DND-41 (cell line): ENCODE data around the gene UNC45B.

Experiments
- EZH2 ChIP-seq: IDR thresholded peaks from 3 replicates; pipeline ENCODE4 v1.6.1; 2012; ENCODE audit warnings: borderline replicate concordance, low read depth, mild to moderate bottlenecking, moderate library complexity, low read length, inconsistent platforms; ENCODE audit not compliant: severe bottlenecking
- TF ChIP-seq, protein P1 (sequence below): IDR thresholded peaks from 2 replicates; pipeline ENCODE4 v1.5.1; 2012; ENCODE audit warnings: borderline replicate concordance, low read length, moderate library complexity, mild to moderate bottlenecking; ENCODE audit not compliant: poor library complexity, severe bottlenecking; ENCODE audit errors: extremely low read depth

DNA sequence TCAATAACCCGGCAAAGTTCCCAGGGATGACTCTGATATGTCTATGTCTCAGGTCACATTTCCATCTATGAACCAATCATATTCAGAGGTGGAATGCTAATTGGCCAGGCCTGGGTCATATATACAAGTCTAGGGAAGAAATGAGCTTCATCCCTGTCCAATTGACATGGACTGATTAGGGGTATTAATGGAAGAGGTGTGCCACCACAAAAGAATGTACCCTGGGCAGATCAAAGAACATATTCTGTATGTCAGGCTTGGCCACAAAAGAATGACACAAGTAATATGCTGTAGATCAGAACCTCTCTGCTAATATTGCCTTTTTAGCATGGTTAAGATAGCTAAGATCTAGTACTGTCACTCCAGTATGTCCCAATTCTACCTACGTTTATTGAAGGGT lies 39.9 kb downstream of the UNC45B start:
- TF ChIP-seq, protein P1, sequence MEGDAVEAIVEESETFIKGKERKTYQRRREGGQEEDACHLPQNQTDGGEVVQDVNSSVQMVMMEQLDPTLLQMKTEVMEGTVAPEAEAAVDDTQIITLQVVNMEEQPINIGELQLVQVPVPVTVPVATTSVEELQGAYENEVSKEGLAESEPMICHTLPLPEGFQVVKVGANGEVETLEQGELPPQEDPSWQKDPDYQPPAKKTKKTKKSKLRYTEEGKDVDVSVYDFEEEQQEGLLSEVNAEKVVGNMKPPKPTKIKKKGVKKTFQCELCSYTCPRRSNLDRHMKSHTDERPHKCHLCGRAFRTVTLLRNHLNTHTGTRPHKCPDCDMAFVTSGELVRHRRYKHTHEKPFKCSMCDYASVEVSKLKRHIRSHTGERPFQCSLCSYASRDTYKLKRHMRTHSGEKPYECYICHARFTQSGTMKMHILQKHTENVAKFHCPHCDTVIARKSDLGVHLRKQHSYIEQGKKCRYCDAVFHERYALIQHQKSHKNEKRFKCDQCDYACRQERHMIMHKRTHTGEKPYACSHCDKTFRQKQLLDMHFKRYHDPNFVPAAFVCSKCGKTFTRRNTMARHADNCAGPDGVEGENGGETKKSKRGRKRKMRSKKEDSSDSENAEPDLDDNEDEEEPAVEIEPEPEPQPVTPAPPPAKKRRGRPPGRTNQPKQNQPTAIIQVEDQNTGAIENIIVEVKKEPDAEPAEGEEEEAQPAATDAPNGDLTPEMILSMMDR = no peak
- TF ChIP-seq EZH2 = no peak
